COR-L47 (cell line): ENCODE measurements around the gene NKAPL.

ENCODE experiments used
- DNase-seq: peaks from one replicate; lab custom pipeline; 2025; lab: John Stamatoyannopoulos, UW

Gene NKAPL

DNA sequence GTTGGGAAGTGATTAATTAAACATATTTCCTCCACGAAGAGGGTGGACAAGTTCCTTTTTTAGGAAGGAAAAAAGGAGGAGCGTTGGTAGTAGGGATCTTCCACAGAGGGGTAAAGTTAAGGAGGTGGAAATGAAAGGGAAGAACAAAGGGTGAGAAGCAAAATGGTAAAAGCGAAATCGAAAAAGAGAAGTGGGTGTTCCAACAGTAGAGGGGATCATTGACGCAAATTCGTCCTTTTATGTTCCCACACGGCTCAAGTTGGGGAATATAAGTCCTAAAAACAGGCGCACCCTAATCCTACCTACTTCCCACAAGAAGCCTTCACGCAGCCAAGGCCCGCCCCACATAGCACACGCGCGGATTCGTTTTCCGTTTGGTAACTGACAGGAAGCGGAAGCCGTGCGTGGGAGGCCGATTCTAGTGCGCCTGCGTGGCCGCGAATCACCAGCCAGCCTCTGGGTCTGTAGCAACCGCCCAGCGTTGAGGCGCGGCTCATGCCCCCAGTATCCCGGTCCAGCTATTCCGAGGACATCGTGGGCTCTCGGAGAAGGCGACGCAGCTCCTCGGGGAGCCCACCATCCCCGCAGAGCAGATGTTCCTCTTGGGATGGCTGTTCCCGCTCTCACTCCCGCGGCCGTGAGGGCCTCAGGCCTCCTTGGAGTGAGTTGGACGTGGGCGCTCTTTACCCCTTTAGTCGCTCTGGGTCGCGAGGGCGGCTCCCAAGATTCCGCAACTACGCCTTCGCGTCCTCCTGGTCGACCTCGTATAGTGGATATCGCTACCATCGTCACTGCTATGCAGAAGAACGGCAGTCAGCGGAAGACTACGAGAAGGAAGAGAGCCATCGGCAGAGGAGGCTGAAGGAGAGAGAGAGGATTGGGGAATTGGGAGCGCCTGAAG lies at the start of gene NKAPL:
Gene NKAPL, plus strand, starts transcription at position 421 of the 901 bp plus-strand sequence. Its CDS starts 75 bp downstream, at position 496.
- DNase-seq = no peak

- no peak for DNase-seq
Measured at GRCh38 chr6:28209753-28210535, 49.2 kb upstream of the NKAPL start.

DNA sequence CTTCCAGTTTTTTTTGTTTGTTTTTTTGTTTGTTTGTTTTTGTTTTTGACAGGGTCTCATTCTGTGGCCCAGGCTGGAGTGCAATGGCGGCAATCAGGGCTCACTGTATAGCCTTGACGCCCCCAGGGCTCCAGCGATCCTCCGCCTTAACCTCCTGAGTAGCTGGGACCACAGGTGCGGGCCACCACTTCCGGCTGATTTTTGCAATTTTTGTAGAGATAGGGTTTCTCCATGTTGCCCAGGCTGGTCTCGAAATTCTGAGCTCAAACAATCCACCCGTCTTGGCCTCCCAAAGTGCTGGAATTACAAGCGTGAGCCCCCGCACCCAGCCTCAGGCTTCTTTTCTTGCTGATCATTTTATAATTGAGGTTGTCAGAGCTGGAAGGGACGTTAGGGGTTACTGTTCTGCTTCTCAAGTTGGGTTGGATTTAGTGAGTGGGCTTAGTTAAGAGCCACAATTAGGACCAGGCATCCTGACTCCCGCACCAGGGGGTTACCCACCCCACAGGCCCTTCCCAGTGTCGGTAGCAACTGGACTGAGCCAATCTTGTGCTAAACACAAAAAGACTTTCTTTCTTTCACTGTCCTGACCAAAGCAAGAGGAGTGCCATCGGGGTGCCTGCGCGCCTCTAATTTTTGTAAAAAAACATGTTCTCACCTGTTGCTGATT lies 47.1 kb upstream of the NKAPL start:
- no peak for DNase-seq

- peak; percentile 78 for DNase-seq
Measured at GRCh38 chr6:28212510-28213212, 46.4 kb upstream of the NKAPL start.

- no peak for DNase-seq
Measured at GRCh38 chr6:28213213-28213523, 45.9 kb upstream of the NKAPL start.

DNA sequence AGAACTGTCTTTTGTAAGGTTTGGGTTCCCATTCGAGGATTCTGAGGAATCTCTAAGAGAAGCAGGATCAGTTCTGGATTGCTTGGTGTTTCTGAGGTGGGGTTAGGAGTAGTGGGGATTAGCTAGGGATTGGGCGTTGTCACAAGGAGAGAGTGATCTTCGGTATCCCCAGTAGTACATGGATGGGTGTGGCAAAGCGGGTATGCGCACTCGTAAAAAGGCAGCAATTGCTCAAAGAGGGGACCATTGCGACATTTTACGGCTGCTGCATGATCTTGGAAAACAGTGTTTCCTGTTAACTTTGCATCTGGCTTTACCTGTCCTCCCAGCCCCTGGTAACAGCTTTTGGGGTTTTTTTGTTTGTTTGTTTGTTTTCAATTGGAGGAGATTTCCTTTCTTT lies 43.7 kb upstream of the NKAPL start:
- no peak for DNase-seq

DNA sequence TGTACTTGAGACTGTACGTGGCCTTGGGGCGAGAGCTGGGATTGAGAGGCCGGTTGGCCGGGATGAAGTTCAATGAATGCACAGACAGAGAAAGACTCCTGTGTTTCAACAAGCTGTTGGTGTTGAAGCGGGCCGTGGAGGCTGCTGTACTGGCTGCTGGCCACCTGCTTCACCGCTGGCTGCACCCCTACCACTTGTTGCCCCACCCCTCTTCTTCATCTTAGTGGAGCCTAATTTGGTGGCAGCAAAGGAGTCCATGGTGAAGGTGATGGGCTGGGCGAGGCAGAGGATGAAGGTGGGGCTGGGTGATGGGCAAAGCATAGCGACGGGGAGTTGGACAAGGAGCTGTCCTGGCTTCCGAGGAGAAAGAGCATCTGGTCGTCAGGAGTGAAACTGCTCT lies 41.2 kb upstream of the NKAPL start:
- no peak for DNase-seq

DNA sequence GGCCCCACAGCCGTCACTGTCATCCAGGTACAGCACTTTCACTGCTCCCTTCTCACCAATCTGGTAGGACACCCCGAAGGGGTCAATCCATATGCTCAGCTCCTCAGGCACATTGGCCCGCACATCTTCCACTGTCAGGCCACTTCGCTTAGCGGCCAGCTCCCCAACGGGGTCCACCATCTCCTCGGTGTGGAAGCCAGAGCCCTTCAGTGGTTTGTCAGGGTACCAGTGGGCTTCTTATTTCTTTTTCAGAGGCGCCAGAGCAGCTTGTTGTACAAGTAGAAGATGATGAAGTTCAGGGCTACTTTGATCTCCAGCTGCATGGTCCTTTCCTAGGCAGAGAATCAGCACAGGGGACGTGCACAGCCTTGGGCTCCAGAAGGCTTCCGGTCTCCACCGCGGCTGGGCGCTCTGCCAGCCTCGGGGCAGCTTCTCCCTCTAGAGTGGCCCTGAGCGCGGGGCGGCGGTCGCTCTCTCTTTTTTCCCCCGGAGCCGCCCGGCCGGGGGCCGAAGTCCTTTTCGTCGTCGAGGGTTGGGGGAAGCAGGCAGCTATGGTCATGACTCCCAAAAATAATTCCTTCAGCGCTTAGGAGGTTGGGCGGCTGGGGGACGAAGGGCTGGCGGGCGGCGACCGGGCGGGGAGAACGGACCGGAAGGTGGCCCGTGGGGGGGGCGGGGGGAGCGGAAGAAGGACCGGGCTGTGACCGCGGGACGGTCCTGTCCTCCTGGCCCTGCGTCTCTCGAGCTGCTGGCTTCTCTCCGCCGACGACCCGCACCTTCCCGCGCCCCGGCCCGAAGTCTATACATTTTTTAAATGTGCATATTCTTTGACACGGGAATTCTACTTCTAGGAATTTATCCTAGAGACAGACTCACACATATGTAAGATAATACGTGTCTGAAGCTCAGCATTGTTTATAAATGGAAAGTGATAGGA lies 40.5 kb upstream of the NKAPL start:
- peak; percentile 68 for DNase-seq

GRCh38 chr6:28220257-28221133 lies 38.6 kb upstream of the NKAPL start:
- no peak for DNase-seq

DNA sequence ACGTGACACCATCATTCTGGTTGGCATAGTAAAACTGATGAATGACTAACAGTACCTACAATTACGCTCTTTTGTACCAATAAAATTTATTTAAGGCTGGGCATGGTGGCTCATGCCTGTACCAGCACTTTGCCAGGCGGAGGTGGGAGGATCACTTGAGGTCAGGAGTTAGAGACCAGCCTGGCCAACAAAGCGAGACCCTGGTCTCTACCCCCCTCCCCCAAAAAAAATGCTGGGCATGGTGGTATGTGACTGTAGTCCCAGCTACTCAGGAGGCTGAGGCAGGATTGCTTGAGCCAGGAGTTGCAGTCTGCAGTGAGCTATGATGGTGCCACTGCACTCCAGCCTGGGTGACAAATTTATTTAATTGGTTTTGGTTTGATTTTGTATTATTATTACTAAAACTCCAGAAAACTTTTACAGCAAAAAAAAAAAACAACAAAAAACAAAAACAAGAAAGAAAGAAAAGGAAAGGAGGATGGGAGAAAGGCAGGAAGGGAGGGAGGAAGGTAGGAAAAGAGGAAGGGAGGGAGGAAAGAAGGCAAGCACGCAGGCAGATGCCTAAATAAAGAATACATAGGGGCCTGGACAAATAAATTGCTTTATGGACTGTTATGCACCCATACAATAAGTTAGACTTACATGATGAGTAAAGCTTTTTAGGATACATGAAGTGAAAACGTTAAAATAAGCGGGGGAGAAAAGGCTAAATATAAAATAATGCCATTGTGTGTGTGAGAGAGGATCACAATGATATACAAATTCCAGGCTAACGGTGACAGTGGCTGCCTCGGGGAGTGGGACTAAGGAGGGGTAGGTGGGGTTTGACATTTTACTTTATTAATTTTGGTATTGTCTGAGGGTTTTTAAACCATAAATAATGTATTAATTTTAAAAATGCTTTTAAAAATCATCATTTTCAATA lies 34.7 kb upstream of the NKAPL start:
- DNase-seq = no peak

- peak; percentile 90 for DNase-seq
Measured at GRCh38 chr6:28225056-28225834, 33.9 kb upstream of the NKAPL start, which contains the start of gene ZSCAN9. TSS of gene ZSCAN9 (plus strand) at chr6:28225275. CDS start at chr6:28227085, 1,810 bp downstream.

DNA sequence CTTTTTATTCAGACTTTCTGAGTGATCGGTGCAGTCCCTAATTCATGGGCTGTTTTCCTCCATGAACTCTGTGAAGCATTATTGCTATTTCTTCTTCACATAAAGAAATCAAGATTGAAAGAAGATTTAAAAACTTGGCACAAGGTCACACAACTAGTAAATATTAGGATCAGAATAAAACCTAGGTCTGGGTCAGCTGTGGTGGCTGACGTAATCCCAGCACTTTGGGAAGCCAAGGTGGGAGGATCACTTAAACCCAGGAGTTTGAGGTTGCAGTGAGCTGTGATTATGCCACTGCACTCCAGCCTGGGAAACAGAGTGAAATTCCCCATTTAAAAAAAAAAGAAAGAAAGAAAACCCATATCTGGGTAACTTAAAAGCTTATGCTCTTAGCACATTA lies 32.6 kb upstream of the NKAPL start:
- no peak for DNase-seq

- DNase-seq = no peak
Measured at GRCh38 chr6:28232785-28233184, 26.3 kb upstream of the NKAPL start.

DNA sequence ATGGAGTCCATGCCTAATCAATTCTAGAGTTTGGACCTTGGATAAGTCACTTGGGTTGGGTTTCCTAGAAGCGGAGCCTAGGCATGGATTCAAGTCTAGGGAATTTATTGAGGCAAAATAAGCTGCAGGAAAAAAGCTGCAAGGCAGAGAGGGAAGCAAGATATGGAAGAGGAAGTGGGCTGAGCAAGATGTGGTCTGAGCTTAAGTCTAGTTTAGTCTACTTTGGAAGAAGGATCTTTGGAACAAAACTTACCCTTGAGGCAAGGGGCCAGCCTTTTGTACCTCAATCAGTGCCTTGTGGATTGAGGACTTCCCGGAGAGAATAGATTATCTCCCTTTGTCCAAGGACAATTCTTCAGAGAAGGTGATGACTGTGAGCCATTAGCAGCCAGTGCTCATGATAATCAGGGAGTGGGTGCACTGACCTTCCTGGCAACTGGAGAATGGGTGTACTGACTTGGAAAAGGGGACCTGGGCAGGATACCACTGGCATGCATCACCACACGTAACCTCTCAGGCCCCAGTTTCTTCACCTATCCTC lies 23.1 kb upstream of the NKAPL start:
- DNase-seq = no peak

DNA sequence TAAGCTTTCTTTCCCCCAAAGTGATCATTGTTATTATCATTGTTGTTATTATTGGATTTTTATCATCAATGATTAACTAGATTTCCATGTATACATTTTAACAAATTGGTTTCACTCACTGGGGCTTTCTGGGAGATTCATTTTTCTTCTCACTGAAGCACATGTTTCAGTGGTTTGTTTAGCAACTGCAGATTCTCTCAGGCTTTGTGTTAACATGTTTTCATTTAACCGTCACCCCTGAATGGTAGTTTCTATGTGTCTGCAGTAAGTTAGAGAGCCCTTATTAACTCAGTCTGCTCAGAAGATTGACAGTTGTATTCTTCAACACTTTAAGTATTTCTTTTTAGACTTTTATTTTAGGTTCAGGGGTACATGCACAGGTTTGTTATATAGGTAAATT lies 19.5 kb upstream of the NKAPL start:
- DNase-seq = no peak

DNA sequence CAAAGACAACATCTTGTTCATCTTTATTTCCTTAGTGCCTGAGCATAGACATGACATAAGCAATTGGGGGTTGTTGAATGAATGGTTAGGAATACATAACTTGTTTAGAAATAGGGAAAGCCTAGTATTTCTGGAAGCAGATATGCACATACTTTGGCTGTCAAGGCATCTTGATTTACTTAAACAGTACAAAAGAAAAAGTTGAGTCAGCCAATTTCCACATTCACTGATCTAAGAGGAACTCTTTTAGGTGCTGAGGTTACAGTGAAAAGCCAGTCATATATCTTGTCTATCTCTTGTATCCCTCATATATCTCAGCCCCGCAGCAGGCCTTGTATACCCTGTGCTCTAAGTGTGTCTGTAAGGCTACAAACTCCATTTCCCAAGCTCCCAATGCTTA lies 18.6 kb upstream of the NKAPL start:
- DNase-seq = no peak

- DNase-seq = no peak
Measured at GRCh38 chr6:28243946-28244345, 15.2 kb upstream of the NKAPL start.
